Measurements from ENCODE around the gene SLMAP.

- TF ChIP-seq CTCF (IDR thresholded peaks at IDR 0.05) (no peak), FOXK1 (CRISPR knock-in tag; IDR thresholded peaks at IDR 0.05) (no peak)
Observed at GRCh38 chr3:57929988-57930387, 173.9 kb downstream of the SLMAP start.

All from WTC11 (cell line).